Activated CD8-positive, alpha-beta T cell treated with anti-CD3 and anti-CD28 coated beads, Interleukin-2, amount 10 ng/mL, durations not matched to agents 7 days and 5 days (primary cell): ENCODE data around the gene CCP110. TPM values are rescaled to one million over a fixed set of nuclear protein-coding genes. Genes with fewer than 3 reads are reported as not detected.

Experiments used
- ATAC-seq: fragments of 150-1000 bp; cut with Tn5 transposase; one replicate; pipeline ENCODE4 v1.10.0; 2021; ENCODE audit warnings: moderate library complexity
- CTCF ChIA-PET: fragments of 350-600 bp; sonication (Branson Sonifier 250); formaldehyde crosslinking; loops from one replicate; lab custom pipeline; 2021; ENCODE audit warnings: antibody characterized with exemption; lab: Charles Lee
- POLR2A ChIA-PET: fragments of 350-600 bp; sonication (Branson Sonifier 250); formaldehyde crosslinking; loops from one replicate; lab custom pipeline; 2021; ENCODE audit warnings: antibody characterized with exemption; lab: Charles Lee
- DNase-seq: peaks from one replicate; pipeline ENCODE4 v3.0.0-alpha.2; 2020
- H3K27ac Mint-ChIP-seq: one replicate; pipeline ENCODE4 v1.8.0; 2021; ENCODE audit warnings: mild to moderate bottlenecking, mixed read lengths
- H3K27me3 Mint-ChIP-seq: one replicate; pipeline ENCODE4 v1.8.0; 2021; ENCODE audit warnings: low read depth, mixed read lengths
- H3K36me3 Mint-ChIP-seq: one replicate; pipeline ENCODE4 v1.8.0; 2021; ENCODE audit warnings: low read depth, mixed read lengths
- H3K4me1 Mint-ChIP-seq: one replicate; pipeline ENCODE4 v1.8.0; 2021; ENCODE audit warnings: low read depth, mixed read lengths
- H3K4me3 Mint-ChIP-seq: one replicate; pipeline ENCODE4 v1.8.0; 2021; ENCODE audit warnings: mild to moderate bottlenecking, mixed read lengths
- H3K9me3 Mint-ChIP-seq: one replicate; pipeline ENCODE4 v1.8.0; 2022; ENCODE audit warnings: mixed read lengths; ENCODE audit not compliant: insufficient read depth
- total RNA-seq, 2 experiments: library from RNA; stranded (reverse); gene quantifications; one replicate each; pipeline ENCODE4 v1.2.3, GENCODE V29; 2021

CCP110 gene
- total RNA-seq, 2 experiments from 2014 or later, result 33.7 to 36.7 TPM

DNA sequence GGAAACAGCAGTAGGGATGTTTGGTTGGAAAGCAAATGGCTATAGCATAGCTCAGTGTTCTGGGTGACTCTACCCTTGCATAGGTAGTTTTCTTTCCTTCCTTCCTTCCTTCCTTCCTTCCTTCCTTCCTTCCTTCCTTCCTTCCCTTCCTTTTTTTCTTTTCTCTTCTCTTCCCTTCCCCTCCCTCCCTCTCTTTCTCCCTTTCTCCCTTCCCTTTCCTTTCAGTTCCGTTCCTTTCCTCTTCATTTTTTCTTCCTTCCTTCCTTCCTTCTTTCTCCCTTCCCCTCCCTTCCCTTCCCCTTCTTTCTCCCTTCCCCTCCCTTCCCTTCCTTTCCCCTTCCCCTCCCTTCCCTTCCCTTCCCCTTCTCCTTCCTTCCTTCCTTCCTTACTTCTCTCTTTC, 33.1 kb upstream of the CCP110 start:
- Mint-ChIP-seq H3K27ac (no peak overlapping the region), H3K4me3 (no peak overlapping the region), H3K27me3 (no peaks in the 10 kb centered on the region), H3K4me1 (peaks cover 13% of the 10 kb centered on the region), H3K9me3 (no peaks in the 10 kb centered on the region), H3K36me3 (no peaks in the 10 kb centered on the region)
- ATAC-seq (no peak), DNase-seq (no peak)
- POLR2A ChIA-PET, result no interaction called here
- CTCF ChIA-PET, result interaction anchor here (2.3 kb wide), 1 partner anchor 12 kb away, joined by 7 read pairs; no protein-coding TSS in a partner anchor

DNA sequence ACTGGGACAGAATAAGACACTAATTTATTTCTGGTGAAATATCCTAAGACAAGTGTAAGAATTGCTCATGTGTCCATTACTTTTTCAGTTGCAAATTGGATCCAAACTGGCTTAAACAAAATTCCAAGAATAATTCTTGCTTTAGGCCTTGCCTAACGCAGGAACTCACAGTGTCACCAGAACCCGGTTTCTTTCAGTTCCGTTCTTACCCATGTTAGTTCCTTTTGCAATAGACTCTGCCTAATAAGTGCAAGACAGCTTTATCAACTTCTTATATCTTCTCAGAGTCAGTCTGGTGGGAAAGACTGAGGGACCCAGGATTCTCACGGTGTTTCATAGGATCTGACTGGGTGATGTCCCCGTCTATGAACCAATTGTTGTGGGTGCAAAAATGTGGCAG, 26.6 kb upstream of the CCP110 start:
- ChIA-PET POLR2A (no interaction called here), CTCF (no interaction called here)
- Mint-ChIP-seq H3K4me1 (peaks cover 13% of the 10 kb centered on the region), H3K27ac (no peak overlapping the region), H3K36me3 (peaks cover 16% of the 10 kb centered on the region), H3K4me3 (no peak overlapping the region), H3K27me3 (no peaks in the 10 kb centered on the region), H3K9me3 (no peaks in the 10 kb centered on the region)
- DNase-seq (no peak), ATAC-seq (no peak)

DNA sequence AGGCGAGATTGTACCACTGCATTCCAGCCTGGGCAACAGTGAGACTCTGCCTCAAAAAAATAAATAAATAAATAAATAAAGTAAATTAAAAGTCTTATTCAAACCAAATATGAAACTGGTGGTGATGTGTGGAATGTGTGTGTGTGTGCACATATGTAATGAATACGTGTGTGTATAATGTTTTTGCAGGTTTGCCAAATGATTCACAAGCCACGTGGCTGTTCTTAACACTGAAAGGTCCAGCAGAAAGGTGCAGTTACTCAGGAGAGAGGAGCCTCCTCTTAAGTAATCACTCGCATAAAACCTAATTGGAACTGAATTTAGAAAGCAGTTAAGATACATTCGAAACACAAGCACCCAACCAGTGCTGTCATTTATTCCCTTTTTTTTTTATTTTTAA, 24.7 kb upstream of the CCP110 start:
- DNase-seq, result no peak
- Mint-ChIP-seq H3K36me3 (peaks cover 29% of the 10 kb centered on the region), H3K4me1 (peaks cover 4% of the 10 kb centered on the region), H3K27me3 (no peaks in the 10 kb centered on the region), H3K4me3 (no peak overlapping the region), H3K9me3 (no peaks in the 10 kb centered on the region), H3K27ac (no peak overlapping the region)
- ChIA-PET CTCF (no interaction called here), POLR2A (no interaction called here)
- no peak for ATAC-seq

DNA sequence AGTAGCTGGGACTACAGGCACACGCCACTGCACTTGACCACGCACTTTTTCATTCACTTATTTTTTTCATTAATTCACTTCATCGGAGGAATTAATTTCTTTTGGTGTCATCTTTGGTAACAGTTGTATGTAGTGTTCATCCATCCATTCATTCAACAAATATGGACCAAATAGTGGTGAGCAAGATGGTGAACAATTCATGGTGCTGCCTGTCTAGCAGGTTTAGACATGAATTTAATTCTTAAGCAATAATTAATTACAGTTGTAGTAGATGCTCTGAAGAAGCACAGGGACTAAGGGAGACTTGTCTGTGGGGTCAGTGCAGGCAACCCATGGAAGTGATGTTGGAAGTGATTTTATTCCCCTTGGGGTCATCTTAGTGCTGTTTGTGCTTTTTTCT, 24.3 kb upstream of the CCP110 start:
- Mint-ChIP-seq H3K27ac (no peak overlapping the region), H3K36me3 (peaks cover 32% of the 10 kb centered on the region), H3K4me3 (no peak overlapping the region), H3K27me3 (no peaks in the 10 kb centered on the region), H3K9me3 (no peaks in the 10 kb centered on the region), H3K4me1 (peaks cover 3% of the 10 kb centered on the region)
- ChIA-PET POLR2A (no interaction called here), CTCF (interaction anchor here (1.1 kb wide), 1 partner anchor 110 kb away, joined by 3 read pairs; no protein-coding TSS in a partner anchor)
- ATAC-seq (no peak), DNase-seq (no peak)

DNA sequence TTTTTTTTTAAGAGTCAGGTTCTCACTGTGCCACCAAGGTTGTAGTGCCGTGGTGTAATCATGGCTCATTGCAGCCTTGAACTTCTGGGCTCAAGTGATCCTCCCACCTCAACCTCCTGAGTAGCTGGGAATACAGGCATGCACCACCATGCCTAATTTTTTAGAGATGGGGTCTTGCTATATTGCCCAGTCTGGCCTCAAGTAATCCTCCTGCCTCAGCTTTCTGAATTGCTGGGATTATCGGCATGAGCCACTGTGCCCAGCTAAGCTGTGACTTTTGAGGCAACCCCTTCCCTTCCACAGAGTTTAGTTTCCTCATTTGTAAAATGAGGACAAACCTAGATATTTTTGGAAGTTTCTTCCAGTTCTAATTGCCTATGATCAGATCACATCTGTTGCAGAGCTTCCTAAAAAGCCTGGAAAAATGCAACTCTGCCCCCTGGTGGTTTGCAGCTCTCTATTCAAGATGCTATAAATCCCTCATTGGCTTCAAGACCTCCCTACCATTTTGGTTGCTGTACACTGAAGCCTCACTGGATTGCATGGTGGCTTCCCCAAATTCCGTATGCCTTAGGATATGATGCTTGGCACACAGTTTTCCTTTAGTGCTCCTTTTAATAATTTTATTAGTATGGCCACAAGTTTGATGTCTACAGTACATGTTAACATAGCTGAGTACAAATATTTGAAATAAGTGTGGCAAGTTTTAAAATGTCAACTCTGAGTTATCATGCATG, 21.2 kb upstream of the CCP110 start:
- peak; percentile 82 for DNase-seq
- peaks cover 7% of the 10 kb centered on the region for H3K4me1 Mint-ChIP-seq
- peaks cover 47% of the 10 kb centered on the region for H3K36me3 Mint-ChIP-seq
- ChIA-PET POLR2A (interaction anchor here (0.6 kb wide), 1 partner anchor 20 kb away, joined by 3 read pairs; no protein-coding TSS in a partner anchor), CTCF (interaction anchor here (0.6 to 4.1 kb wide), 28 partner anchors 8 to 1668 kb away, joined by 3 to 44 read pairs (median 3); partner anchors contain the start of genes CCP110, GDE1 and VPS35L)
- ATAC-seq, result peak; percentile 79
- no peaks in the 10 kb centered on the region for H3K27me3 Mint-ChIP-seq
- no peak overlapping the region for H3K4me3 Mint-ChIP-seq
- H3K27ac Mint-ChIP-seq, result no peak overlapping the region
- H3K9me3 Mint-ChIP-seq, result no peaks in the 10 kb centered on the region

DNA sequence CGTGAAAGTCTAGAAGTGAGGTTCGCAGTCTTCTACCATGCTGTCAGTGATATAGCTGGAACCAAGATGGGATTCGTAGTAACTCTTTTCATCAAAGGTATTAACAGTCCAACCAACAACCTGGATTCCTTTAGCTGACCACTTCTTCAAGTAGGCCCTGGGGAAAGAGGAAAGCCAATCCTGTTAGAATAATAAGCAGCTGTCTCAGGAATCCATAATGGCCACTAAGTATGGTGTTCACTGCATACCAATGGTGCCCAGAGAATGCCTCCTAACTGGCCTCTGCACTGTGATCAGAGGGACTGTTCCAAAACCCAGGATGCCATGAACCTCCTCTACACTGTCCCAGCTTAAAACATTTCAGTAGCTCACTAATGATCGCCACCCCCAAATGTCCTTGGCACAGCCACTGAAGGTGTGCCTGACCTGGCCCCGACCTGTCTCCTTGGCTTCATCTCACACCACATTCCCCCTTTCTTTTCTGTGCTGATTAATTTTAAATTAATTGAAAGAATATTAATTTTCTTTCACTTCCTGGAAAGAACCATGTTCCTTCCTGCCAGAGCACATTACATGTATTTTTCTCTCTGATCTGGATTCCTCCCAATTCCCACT, 20.2 kb upstream of the CCP110 start:
- ATAC-seq, result no peak
- Mint-ChIP-seq H3K4me1 (peaks cover 7% of the 10 kb centered on the region), H3K27ac (no peak overlapping the region), H3K9me3 (no peaks in the 10 kb centered on the region), H3K4me3 (no peak overlapping the region), H3K27me3 (no peaks in the 10 kb centered on the region), H3K36me3 (peaks cover 45% of the 10 kb centered on the region)
- POLR2A ChIA-PET, result no interaction called here
- DNase-seq, result peak; percentile 15
- CTCF ChIA-PET, result interaction anchor here (0.6 to 4.1 kb wide), 19 partner anchors 9 to 418 kb away, joined by 3 to 44 read pairs (median 7); partner anchors contain the start of genes CCP110, GDE1 and VPS35L

DNA sequence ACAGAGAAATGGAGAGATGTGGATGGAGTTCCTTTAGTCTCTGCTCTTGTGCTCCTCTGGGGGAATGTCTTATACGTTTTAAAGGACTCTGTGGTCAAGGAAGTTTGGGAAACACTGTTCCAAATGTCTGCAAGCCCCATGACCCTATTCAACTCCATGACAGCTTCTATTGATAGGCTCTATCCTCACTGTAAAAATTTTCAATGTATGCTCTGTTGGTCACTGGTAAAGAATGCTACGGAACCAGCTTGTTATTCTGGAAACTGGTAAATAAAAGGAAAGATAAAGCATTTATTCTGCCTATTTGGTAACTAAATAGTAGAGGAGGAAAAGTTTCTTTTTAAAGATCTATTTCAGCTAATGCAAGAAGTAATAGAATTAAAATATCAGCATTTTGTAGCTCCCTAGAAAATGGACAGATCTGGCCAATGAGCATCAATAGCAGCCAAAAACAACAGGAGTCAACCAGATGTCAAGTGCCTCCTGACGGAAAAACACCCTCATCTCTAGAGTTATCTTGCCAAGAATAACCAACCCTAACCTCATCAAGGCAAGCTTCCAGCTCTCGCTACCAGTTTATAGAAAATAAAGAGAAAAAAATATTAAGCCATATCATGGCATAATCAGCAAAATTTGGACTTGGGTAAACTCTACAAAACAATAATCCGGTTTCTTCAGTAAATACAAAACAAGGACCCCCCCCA, 18.0 kb upstream of the CCP110 start:
- POLR2A ChIA-PET, result no interaction called here
- no peak overlapping the region for H3K4me3 Mint-ChIP-seq
- ATAC-seq (no peak), DNase-seq (no peak)
- H3K4me1 Mint-ChIP-seq, result peaks cover 7% of the 10 kb centered on the region
- H3K27me3 Mint-ChIP-seq, result no peaks in the 10 kb centered on the region
- H3K9me3 Mint-ChIP-seq, result no peaks in the 10 kb centered on the region
- no peak overlapping the region for H3K27ac Mint-ChIP-seq
- peaks cover 39% of the 10 kb centered on the region for H3K36me3 Mint-ChIP-seq
- CTCF ChIA-PET, result no interaction called here

DNA sequence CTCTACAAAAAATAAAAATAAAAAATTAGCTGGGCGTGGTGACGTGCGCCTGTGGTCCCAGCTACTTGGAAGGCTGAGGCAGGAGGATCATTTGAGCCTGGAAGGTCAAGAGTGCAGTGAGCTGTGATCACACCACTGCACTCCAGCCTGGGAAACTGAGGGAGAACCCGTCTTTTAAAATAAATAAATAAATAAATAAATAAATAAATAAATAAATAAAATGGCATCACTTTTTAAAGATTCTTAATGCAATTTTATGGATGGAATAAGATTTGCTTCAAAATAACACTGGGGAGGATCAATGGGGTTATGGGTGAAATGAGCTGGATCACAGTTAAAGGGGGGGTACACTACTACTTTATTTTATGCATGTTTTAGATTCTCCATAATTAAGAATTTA, 16.8 kb upstream of the CCP110 start:
- Mint-ChIP-seq H3K27ac (no peak overlapping the region), H3K27me3 (no peaks in the 10 kb centered on the region), H3K4me3 (no peak overlapping the region), H3K9me3 (no peaks in the 10 kb centered on the region), H3K36me3 (peaks cover 37% of the 10 kb centered on the region), H3K4me1 (peaks cover 7% of the 10 kb centered on the region)
- ChIA-PET CTCF (interaction anchor here (0.5 to 0.7 kb wide), 2 partner anchors 9 to 420 kb away, joined by 3 read pairs; no protein-coding TSS in a partner anchor), POLR2A (no interaction called here)
- DNase-seq (no peak), ATAC-seq (no peak)

DNA sequence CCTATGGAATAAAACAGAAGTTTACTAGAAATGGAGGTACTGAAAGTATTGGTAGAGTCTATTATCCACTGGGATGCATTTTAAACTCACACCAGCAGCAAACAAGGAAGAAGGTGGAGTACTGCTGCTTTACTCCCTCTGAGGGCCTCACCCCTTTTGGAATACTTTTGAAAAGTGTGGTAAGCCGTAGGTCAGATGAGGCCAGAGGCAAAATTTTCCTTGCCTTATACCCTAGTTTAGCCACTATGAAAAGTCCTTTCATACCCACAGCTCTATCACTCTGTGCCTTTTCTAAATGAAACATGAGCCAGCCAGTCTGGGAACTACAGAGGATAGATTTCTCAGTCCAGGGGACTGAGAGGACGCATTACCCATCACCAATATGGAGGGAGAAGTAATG, 15.9 kb upstream of the CCP110 start:
- Mint-ChIP-seq H3K27ac (no peak overlapping the region), H3K27me3 (no peaks in the 10 kb centered on the region), H3K4me3 (no peak overlapping the region), H3K9me3 (no peaks in the 10 kb centered on the region), H3K4me1 (peaks cover 7% of the 10 kb centered on the region), H3K36me3 (peaks cover 39% of the 10 kb centered on the region)
- no peak for ATAC-seq
- DNase-seq, result peak; percentile 12
- ChIA-PET CTCF (no interaction called here), POLR2A (interaction anchor here (1.1 kb wide), 1 partner anchor 12 kb away, joined by 6 read pairs; no protein-coding TSS in a partner anchor)

DNA sequence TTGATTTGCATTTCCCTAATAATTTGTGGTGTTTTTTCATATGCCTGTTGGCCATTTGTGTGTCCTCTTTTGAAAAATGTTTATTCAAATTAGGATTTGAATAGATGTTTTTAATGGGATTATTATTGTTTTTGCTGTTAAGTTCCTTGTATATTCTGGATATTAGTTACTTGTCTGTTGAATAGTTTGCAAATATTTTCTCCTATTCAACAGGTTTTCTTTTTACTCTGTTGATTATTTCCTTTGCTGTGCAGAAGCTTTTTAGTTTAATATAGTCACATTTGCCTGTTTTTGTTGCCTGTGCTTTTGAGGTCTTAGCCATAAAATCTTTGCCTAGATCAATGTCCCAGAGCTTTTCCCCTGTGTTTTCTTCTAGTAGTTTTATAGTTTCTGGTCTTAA, 11.4 kb upstream of the CCP110 start:
- DNase-seq (no peak), ATAC-seq (no peak)
- Mint-ChIP-seq H3K27me3 (no peaks in the 10 kb centered on the region), H3K4me1 (peaks cover 15% of the 10 kb centered on the region), H3K9me3 (no peaks in the 10 kb centered on the region), H3K4me3 (no peak overlapping the region), H3K27ac (no peak overlapping the region), H3K36me3 (peaks cover 45% of the 10 kb centered on the region)
- ChIA-PET POLR2A (no interaction called here), CTCF (interaction anchor here (1.2 to 4.5 kb wide), 2 partner anchors 9 to 43 kb away, joined by 3 to 35 read pairs; partner anchors contain the start of gene VPS35L)

DNA sequence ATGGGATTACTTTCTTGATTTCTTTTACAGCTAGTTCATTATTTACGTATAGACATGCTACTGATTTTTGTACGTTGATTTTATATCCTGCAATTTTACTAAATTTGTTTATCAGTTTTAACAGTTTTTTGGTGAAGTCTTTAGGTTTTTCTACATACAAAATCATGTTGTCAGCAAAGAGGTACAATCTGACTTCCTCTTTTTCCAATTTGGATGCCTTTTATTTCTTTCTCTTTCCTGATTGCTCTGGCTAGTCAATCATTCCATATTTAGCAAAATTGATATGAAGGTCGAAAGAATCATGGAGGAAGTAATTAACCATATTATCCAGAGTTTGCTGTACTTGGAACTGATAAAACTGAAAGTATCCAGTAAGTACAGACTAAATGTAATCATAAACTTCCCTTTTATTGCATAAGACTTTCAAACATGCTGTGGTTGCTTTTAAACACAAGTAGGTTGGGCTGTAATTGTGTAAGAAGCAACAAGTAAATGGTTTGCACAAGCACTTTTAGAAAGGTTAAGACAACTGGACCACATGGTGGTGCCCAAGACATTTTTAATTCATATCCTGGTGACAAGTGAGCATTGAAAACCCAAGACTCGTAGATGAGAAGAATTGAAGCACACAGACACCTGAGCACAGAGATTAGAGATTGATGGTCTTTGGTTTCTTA, 10.2 kb upstream of the CCP110 start:
- H3K9me3 Mint-ChIP-seq, result no peaks in the 10 kb centered on the region
- no peak for ATAC-seq
- H3K4me3 Mint-ChIP-seq, result no peak overlapping the region
- H3K27me3 Mint-ChIP-seq, result no peaks in the 10 kb centered on the region
- H3K36me3 Mint-ChIP-seq, result peaks cover 45% of the 10 kb centered on the region
- peaks cover 25% of the 10 kb centered on the region for H3K4me1 Mint-ChIP-seq
- H3K27ac Mint-ChIP-seq, result no peak overlapping the region
- ChIA-PET CTCF (interaction anchor here (1.2 to 4.5 kb wide), 2 partner anchors 11 to 42 kb away, joined by 3 to 35 read pairs; partner anchors contain the start of gene VPS35L), POLR2A (interaction anchor here (1.9 kb wide), 1 partner anchor 11 kb away, joined by 5 read pairs; the partner anchor contains the start of gene CCP110)
- no peak for DNase-seq
